CD1c-positive myeloid dendritic cell (primary cell): ENCODE data around the gene MTHFD2L.

Experiments
- DNase-seq: peaks from one replicate; pipeline ENCODE4 v3.0.0-alpha.2; 2016; ENCODE audit errors: extremely low spot score

MTHFD2L gene

GRCh38 chr4:74132944-74133343 is 25.0 kb upstream of the MTHFD2L start:
- DNase-seq, result no peak

- DNase-seq, result peak; percentile 81
Measured at GRCh38 chr4:74133786-74134499, 24.0 kb upstream of the MTHFD2L start.

- no peak for DNase-seq
Measured at GRCh38 chr4:74134500-74134852, 23.4 kb upstream of the MTHFD2L start.

GRCh38 chr4:74146581-74147129 is 11.3 kb upstream of the MTHFD2L start:
- no peak for DNase-seq

GRCh38 chr4:74148205-74148604 is 9.7 kb upstream of the MTHFD2L start:
- no peak for DNase-seq

GRCh38 chr4:74152836-74153235 is 5.1 kb upstream of the MTHFD2L start:
- DNase-seq, result no peak

GRCh38 chr4:74156521-74156920 is 1.4 kb upstream of the MTHFD2L start:
- DNase-seq, result no peak

- peak; percentile 5 for DNase-seq
Measured at GRCh38 chr4:74157154-74157553, 764 bp upstream of the MTHFD2L start.

- DNase-seq, result no peak
Measured at GRCh38 chr4:74158466-74159142, 686 bp downstream of the MTHFD2L start.

- peak; percentile 34 for DNase-seq
Measured at GRCh38 chr4:74159143-74159709, 1.3 kb downstream of the MTHFD2L start.

- DNase-seq, result no peak
Measured at GRCh38 chr4:74161666-74162450, 3.9 kb downstream of the MTHFD2L start.

- peak; percentile 8 for DNase-seq
Measured at GRCh38 chr4:74166135-74166534, 8.2 kb downstream of the MTHFD2L start.

GRCh38 chr4:74166818-74167217 is 8.9 kb downstream of the MTHFD2L start:
- no peak for DNase-seq

- DNase-seq, result no peak
Measured at GRCh38 chr4:74167585-74167984, 9.7 kb downstream of the MTHFD2L start.

- no peak for DNase-seq
Measured at GRCh38 chr4:74168841-74169240, 10.9 kb downstream of the MTHFD2L start.

GRCh38 chr4:74173321-74173720 is 15.4 kb downstream of the MTHFD2L start:
- no peak for DNase-seq

GRCh38 chr4:74174421-74174820 is 16.5 kb downstream of the MTHFD2L start:
- no peak for DNase-seq

GRCh38 chr4:74174941-74175340 is 17.0 kb downstream of the MTHFD2L start:
- DNase-seq, result no peak

- no peak for DNase-seq
Measured at GRCh38 chr4:74175379-74175778, 17.5 kb downstream of the MTHFD2L start.

GRCh38 chr4:74178798-74179197 is 20.9 kb downstream of the MTHFD2L start:
- no peak for DNase-seq

GRCh38 chr4:74181219-74181618 is 23.3 kb downstream of the MTHFD2L start:
- no peak for DNase-seq

GRCh38 chr4:74188912-74189311 is 31.0 kb downstream of the MTHFD2L start:
- DNase-seq, result no peak
